GM08714 (cell line): ENCODE measurements around the gene GPR183.

Experiments used
- H3K4me3 ChIP-seq: fragments of 200-500 bp; sonication (Bioruptor generic); 2 replicates; pipeline ENCODE4 v1.5.1; 2014; ENCODE audit warnings: mild to moderate bottlenecking, low read length, inconsistent platforms
- ZNF274 ChIP-seq: IDR thresholded peaks from 2 replicates; pipeline ENCODE4 v1.6.1; 2012; ENCODE audit warnings: mild to moderate bottlenecking, low read depth, low read length

Gene GPR183

DNA sequence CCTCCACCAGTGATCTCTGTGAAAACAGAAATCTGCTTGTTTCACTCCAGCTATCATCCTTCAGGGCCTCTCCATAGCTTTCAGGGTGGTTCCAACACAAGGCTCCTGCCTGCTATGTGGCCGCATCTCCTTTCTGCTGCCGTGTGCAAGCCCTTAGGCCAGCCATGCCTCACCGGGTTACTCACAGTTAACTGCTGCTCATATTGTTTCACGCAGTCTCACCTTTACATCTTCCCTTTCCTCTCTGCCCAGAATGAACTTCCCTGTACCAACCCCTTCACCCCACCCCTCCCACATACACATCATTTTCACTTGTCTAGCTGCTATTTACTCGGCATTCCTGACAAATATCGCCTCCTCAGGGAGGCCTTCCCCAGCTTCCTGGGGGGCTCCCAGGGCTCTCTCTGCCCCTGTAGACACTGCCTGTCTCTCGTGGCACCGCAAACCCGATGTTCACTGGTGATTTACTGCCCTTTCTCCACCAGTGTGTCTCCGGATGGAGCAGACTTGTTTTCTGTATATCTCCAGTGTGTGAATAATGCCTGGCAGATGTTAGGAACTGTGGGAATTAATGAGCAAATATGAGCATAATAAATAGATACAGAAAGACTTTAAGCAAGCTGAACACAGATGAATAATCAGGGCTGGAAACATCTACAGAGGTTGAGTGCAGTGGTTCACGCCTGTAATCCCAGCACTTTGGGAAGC lies 39.3 kb upstream of the GPR183 start:
- no peak for TF ChIP-seq ZNF274
- H3K4me3 ChIP-seq = no peak overlapping the region

GRCh38 chr13:99345345-99345744 lies 38.1 kb upstream of the GPR183 start:
- no peak overlapping the region for H3K4me3 ChIP-seq
- TF ChIP-seq ZNF274 = no peak

DNA sequence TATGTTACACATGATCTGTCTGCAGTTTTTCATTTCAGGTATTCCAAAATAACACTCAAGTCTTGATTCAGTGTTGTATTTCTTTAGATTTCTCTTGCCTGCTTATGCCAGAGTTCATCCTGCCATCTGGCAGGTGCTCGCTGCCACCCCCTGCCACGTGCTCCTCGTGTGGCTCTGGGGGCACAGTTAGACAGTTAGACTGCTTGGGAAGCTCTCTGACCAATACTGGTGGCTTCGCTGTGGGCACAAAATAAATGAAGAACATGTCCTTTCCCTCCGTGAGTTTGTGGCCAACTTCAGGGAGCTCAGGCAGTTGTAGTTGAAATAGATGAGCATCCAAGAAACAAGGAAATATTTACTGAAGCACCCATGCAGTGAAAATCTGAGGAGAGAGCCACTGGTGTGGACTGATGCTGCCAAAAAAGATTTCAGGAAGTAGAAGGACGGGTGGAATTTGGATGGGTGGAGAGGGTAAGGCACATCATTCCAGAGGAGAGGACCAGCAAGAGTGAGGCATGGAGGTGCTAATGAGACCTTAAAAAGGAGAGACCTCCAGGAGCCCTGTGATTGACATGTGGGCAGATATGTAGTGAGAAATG lies 37.5 kb upstream of the GPR183 start:
- H3K4me3 ChIP-seq = no peak overlapping the region
- TF ChIP-seq ZNF274 = no peak

GRCh38 chr13:99342723-99343315 lies 35.6 kb upstream of the GPR183 start:
- TF ChIP-seq ZNF274 = no peak

DNA sequence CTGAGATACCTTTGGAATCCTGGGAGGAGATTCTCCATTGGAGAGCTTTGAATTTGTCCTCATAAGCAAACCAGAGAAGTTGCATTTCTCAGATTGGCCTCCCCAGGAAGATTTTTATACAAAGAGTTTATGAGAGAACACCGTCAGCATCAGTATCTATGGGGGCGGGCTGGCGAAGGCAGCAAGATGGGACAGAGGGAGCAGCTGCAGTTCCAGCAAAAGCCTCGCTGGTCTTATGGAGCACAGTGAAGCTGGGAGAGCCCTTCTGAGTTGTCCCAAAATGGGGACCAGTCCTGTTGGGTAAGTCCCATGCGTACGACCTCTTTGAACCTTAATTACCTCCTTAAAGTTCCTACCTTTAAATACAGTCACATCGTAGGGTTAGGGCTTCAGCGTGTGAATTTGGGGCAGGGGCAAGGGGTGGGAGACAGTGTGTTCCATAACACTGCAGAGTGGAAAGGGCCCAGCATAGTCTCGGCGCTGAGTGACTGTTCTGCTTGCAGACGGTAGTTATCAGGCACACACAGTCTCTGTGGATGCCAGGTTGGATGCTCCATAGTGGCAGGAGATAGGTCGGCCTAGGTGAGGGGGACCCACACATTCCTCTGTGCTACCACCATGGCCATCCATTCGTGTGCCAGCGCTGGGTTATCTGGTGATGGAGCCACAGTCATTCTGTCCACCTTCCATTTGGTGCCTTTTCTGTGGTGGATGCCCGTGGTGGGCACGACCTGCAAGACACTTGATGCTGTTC lies 34.9 kb upstream of the GPR183 start:
- no peak overlapping the region for H3K4me3 ChIP-seq
- TF ChIP-seq ZNF274 = no peak

More at GRCh38 chr13:99342723-99343315, 35.6 kb upstream of the GPR183 start:
- H3K4me3 ChIP-seq = no peak overlapping the region

GRCh38 chr13:99340638-99341037 lies 33.4 kb upstream of the GPR183 start:
- TF ChIP-seq ZNF274 = no peak
- no peak overlapping the region for H3K4me3 ChIP-seq

DNA sequence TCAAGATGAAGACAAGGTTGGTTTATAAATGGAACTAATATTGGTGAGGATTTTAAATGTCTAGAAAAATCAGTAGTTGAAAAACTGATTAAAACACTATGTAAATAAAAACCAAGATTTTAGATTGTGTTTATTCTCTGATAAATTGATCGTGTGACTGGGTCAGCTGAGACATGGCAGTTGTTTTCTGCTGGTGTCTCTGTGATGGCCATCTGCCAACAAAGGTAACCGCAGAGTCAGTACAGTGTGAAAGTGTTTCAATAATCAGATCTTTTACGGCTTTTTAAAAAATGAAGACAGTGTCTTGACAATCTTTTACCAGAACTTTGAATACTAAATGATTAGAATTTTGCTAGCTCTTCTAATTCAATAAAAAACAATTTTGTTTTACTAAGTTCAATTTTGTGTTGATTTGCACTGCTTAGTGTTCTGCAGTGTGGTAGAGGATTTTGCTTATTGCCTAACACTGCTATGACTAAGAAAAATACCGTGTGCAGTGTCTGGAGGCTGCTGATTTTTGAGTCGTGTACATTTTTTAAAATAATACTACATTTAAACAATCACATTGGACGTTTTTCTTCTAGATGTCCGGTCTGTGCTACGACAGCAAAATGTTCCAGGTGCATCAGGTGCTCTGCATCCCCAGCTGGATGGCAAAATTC lies 32.7 kb upstream of the GPR183 start:
- TF ChIP-seq ZNF274 = no peak
- no peak overlapping the region for H3K4me3 ChIP-seq

GRCh38 chr13:99339230-99339721 lies 32.1 kb upstream of the GPR183 start:
- TF ChIP-seq ZNF274 = no peak
- H3K4me3 ChIP-seq = no peak overlapping the region

DNA sequence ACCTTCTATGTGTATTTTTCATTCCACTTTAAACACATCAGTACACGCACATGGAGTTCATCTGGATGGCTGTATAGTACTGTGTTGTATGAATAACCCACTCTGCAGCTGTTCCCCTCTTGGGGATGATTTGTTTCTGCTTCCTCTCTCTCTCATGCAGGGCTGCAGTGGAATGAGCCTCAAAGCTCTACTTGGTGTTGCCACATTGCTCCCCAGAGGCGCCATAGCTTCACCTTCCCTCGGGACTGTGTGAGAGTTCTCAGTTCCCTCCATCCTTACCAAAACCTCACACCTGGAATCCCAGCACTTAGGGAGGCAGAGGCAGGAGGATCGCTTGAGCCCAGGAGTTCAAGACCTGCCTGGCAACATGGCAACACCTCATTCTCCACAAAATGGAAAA lies 28.4 kb upstream of the GPR183 start:
- no peak overlapping the region for H3K4me3 ChIP-seq
- no peak for TF ChIP-seq ZNF274

DNA sequence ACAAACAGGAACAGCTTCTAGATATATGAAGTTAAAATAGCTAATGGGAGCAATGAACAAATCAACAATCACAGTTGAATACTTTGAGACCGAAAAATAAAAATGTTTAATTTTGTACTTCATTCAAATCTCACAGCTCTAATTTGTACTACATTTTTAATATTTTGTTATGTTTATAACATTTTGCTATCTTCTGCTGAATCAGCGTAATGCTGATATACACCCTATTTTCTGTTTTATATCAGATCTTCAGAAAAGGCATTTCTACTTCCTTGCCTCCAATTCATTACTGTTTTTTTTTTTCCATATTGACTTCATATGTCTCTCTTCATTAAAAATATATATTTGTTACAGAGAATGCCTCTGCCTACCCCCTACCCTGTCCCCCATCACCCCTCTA lies 27.9 kb upstream of the GPR183 start:
- no peak for TF ChIP-seq ZNF274

DNA sequence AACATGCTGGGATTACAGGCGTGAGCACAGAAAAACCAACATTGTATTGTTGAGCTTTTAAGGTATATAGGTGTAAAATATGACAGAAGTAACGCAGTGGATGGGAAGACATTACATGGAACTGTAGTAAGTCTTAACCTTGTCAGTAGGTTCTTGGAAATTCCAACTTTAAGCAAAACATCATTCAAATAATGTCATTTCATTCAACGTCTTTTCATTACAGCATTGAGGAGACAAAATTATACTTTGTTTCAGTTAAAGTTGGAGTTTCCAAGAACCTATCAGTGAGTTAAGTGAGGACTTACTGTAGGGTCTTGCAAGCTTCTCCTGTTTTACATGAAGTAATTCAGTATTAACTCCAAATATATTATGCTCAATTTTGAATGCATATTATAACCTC lies 27.0 kb upstream of the GPR183 start:
- TF ChIP-seq ZNF274 = no peak
- no peak overlapping the region for H3K4me3 ChIP-seq

More for the DNA sequence above, 27.9 kb upstream of the GPR183 start:
- H3K4me3 ChIP-seq = no peak overlapping the region

DNA sequence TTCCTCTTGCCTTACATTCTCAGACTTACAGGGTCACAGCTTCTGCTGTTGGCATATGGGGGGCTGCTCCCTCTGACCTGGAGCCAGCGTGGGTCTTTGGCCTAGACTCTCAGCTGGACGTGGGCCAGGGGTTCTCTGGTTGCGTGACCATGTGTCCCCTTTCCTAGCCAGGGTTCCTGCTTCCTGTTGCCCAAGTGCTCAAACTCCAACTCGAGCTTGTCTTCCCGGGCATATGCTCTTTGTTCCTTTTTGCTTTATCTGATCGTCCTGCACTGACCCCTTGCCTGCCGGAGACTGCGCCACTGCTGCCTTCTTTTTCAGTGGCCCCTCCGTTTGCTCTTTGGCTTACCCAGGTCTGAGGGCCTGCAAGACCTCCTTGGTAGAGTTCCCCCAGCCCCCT lies 25.3 kb upstream of the GPR183 start:
- no peak for TF ChIP-seq ZNF274
- no peak overlapping the region for H3K4me3 ChIP-seq

- no peak overlapping the region for H3K4me3 ChIP-seq
- TF ChIP-seq ZNF274 = no peak
Measured at GRCh38 chr13:99331881-99332293, 24.7 kb upstream of the GPR183 start.

GRCh38 chr13:99330942-99331341 lies 23.7 kb upstream of the GPR183 start:
- no peak overlapping the region for H3K4me3 ChIP-seq
- TF ChIP-seq ZNF274 = no peak

DNA sequence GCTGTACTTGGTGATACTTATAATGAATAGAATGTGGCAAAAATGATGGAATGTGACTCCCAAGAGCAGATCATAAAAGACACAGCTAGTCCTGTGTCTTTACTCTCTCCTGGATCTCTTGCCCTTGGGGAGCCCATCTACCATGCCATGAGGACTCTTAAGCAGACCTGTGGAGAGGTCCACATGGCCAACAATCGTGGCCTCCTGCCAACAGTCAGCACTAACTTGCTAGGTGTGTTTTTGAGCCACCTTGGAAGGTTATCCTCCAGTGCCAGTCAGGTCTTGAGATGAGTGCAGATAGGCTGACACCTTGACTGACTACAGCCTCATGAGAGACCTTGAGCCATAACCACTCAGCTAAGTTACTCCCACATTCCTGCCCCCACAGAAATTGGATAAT lies 22.3 kb upstream of the GPR183 start:
- no peak for TF ChIP-seq ZNF274
- H3K4me3 ChIP-seq = no peak overlapping the region
